ENCODE data around the gene ATP9B.

The ATP9B gene

GRCh38 chr18:79380816-79381806, 311.9 kb downstream of the ATP9B start:
- DNase-seq (ENCODE audit: low read depth) = peak; percentile 31

GRCh38 chr18:79381811-79382311, 312.7 kb downstream of the ATP9B start:
- no peak for DNase-seq (ENCODE audit: low read depth)

GRCh38 chr18:79382681-79383387, 313.6 kb downstream of the ATP9B start:
- DNase-seq (ENCODE audit: low read depth) = no peak

GRCh38 chr18:79383388-79384056, 314.3 kb downstream of the ATP9B start:
- DNase-seq (ENCODE audit: low read depth) = no peak

- DNase-seq (ENCODE audit: low read depth) = no peak
Observed at GRCh38 chr18:79384151-79384807, 315.1 kb downstream of the ATP9B start.

- DNase-seq (ENCODE audit: low read depth) = no peak
Observed at GRCh38 chr18:79384834-79385233, 315.6 kb downstream of the ATP9B start.

GRCh38 chr18:79385326-79385707, 316.1 kb downstream of the ATP9B start:
- no peak for DNase-seq (ENCODE audit: low read depth)

- DNase-seq (ENCODE audit: low read depth) = no peak
Observed at GRCh38 chr18:79385708-79386341, 316.6 kb downstream of the ATP9B start.

- no peak for DNase-seq (ENCODE audit: low read depth)
Observed at GRCh38 chr18:79386547-79386946, 317.4 kb downstream of the ATP9B start.

- DNase-seq (ENCODE audit: low read depth) = no peak
Observed at GRCh38 chr18:79387214-79387613, 318.0 kb downstream of the ATP9B start.

GRCh38 chr18:79387615-79388014, 318.4 kb downstream of the ATP9B start:
- DNase-seq (ENCODE audit: low read depth) = no peak

GRCh38 chr18:79388043-79388442, 318.8 kb downstream of the ATP9B start:
- DNase-seq (ENCODE audit: low read depth) = no peak

GRCh38 chr18:79389689-79390088, 320.5 kb downstream of the ATP9B start:
- DNase-seq (ENCODE audit: low read depth) = no peak

- DNase-seq (ENCODE audit: low read depth) = no peak
Observed at GRCh38 chr18:79392226-79392625, 323.0 kb downstream of the ATP9B start.

GRCh38 chr18:79393181-79393634, 324.0 kb downstream of the ATP9B start:
- DNase-seq (ENCODE audit: low read depth) = no peak

- DNase-seq (ENCODE audit: low read depth) = peak; percentile 85
Observed at GRCh38 chr18:79393635-79394533, 324.7 kb downstream of the ATP9B start.

- peak; percentile 57 for DNase-seq (ENCODE audit: low read depth)
Observed at GRCh38 chr18:79394534-79395307, 325.5 kb downstream of the ATP9B start.

GRCh38 chr18:79395308-79395640, 326.1 kb downstream of the ATP9B start:
- no peak for DNase-seq (ENCODE audit: low read depth)

GRCh38 chr18:79395761-79396404, 326.7 kb downstream of the ATP9B start, which contains the start of gene NFATC1:
TSS of gene NFATC1 (plus strand) at chr18:79395930. CDS start at chr18:79396225, 295 bp downstream.
- peak; percentile 54 for DNase-seq (ENCODE audit: low read depth)
